Esophagus muscularis mucosa (tissue), 4 donors: Measurements from ENCODE around the gene TKTL1. TPM values are rescaled to one million over a fixed set of nuclear protein-coding genes. Genes with fewer than 3 reads are reported as not detected.

Experiments used
- DNase-seq: peaks from one replicate; pipeline ENCODE4 v3.0.0-alpha.2; 2017; ENCODE audit errors: extremely low spot score
- H3K27ac ChIP-seq, 4 donors: fragments of 200-600 bp; sonication (generic); replicated peaks in 1 of 4; 1 replicate in 3 of 4; 2 replicates in 1 of 4; pipeline ENCODE4 v1.5.1; 2016 to 2019; ENCODE audit warnings: mild to moderate bottlenecking in 1 of 4
- H3K27me3 ChIP-seq, 4 donors: fragments of 200-600 bp; sonication (generic); one replicate each; pipeline versions ENCODE4 v1.5.1 to v1.6.0; 2016 to 2019
- H3K36me3 ChIP-seq, 4 donors: fragments of 200-600 bp; sonication (generic); one replicate each; pipeline ENCODE4 v1.5.1; 2016 to 2019
- H3K4me1 ChIP-seq, 4 donors: fragments of 200-600 bp; sonication (generic); one replicate each; pipeline ENCODE4 v1.5.1; 2016 to 2019
- H3K4me3 ChIP-seq, 4 donors: fragments of 200-600 bp; sonication (generic); 1 replicate in 2 of 4; 2 replicates in 2 of 4; pipeline ENCODE4 v1.5.1; 2016 to 2019; ENCODE audit warnings: mild to moderate bottlenecking in 4 of 4, moderate library complexity in 1 of 4
- H3K9me3 ChIP-seq, 4 donors: fragments of 200-600 bp; sonication (generic); 1 replicate in 3 of 4; 2 replicates in 1 of 4; pipeline ENCODE4 v1.5.1; 2016 to 2019
- EP300 ChIP-seq: sonication (generic); formaldehyde crosslinking; IDR thresholded peaks from one replicate; pipeline ENCODE4 v1.6.1; 2017; ENCODE audit warnings: antibody characterized with exemption
- POLR2A ChIP-seq: fragments of 450-650 bp; IDR thresholded peaks from one replicate; pipeline ENCODE4 v1.6.1; 2017; ENCODE audit warnings: antibody characterized with exemption, moderate library complexity, mild to moderate bottlenecking, low read depth
- POLR2AphosphoS5 ChIP-seq, 2 donors: sonication (generic); formaldehyde crosslinking; IDR thresholded peaks; one replicate each; pipeline ENCODE4 v1.6.1; 2017; ENCODE audit warnings: antibody characterized with exemption in 2 of 2
- WGBS: methylation state at CpG from one replicate; pipeline ENCODE4 v1.1.5; 2018; 5-methylcytosine and 5-hydroxymethylcytosine counted together
- intact Hi-C: fragments of 100-400 bp; cut with DNase I; formaldehyde crosslinking; loops from one replicate; pipeline ENCODE4 v1.15.1; 2023
- total RNA-seq, 4 donors: library from RNA; depleted of rRNA; stranded (reverse); fragments of >200 nt; gene quantifications; one replicate each; pipeline versions ENCODE4 v1.1.0 to v1.2.1, GENCODE V29; 2016
- TF ChIP-seq, protein P1 (sequence below), 3 experiments: fragments of 200-600 bp in 2 of 3; fragments of 450-650 bp in 1 of 3; sonication (generic) in 2 of 3; IDR thresholded peaks; one replicate each; pipeline ENCODE4 v1.5.1; 2017 to 2019; ENCODE audit warnings: antibody characterized with exemption in 3 of 3, mild to moderate bottlenecking in 2 of 3, moderate library complexity in 1 of 3

The TKTL1 gene
- total RNA-seq, 4 donors from 2014 or later, result not detected

DNA sequence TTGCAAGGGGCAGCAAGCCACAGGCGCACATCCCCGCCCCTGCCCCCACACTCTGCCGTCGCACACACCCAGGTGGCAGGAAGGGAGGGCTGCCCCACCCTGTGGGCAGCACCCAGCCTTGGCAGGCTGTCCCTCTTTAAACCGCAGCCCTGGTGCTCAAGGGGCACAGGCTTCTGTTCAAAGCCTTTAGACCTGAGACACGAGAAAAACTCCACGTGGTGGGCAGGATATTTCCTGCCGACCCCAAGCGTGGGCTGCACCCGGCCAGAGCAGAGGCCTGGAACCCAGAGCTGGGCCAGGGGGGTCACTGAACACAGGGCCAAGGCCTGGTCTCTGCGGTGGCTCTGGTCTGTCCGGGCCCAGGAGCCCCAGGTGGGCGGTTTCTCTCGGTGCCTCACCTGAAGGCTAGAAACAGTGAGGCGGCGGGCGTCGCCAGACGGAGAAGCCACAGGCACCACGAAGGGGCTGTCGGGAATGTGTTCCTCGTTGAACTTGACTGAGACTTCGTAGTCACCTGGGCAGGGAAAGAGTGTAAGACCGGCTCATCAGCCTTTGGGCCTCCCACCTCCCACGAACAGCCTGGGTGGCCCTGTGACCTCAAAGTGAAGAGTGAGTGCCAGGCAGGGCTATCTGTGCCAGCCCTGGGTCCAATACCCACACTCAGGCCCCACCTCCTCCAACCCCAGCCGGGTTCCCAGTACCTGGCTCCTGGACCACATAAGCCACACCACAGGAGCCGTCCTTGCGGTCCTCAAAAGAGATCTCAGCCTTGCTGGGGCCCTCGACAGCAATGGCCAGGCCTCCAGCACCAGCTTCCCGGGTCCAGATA, 55.8 kb downstream of the TKTL1 start:
- Histone ChIP-seq H3K36me3 (peaks cover 55 to 83% (median 81%) of the 10 kb centered on the region in 4 donors), H3K9me3 (no peaks in the 10 kb centered on the region), H3K4me1 (peaks cover 3 to 35% (median 10%) of the 10 kb centered on the region in 4 donors), H3K27me3 (no peaks in the 10 kb centered on the region), H3K27ac (peak overlapping the region; percentile 71 to 97 (median 96)), H3K4me3 (no peak overlapping the region)
- WGBS, result 70% methylated on average over 20 of the region's 30 CpGs
- TF ChIP-seq POLR2A (no peak), POLR2AphosphoS5 (IDR thresholded peaks at IDR 0.05) (peak; percentile 25 to 36)
- intact Hi-C loops, result no loop called here
- no peak for DNase-seq

DNA sequence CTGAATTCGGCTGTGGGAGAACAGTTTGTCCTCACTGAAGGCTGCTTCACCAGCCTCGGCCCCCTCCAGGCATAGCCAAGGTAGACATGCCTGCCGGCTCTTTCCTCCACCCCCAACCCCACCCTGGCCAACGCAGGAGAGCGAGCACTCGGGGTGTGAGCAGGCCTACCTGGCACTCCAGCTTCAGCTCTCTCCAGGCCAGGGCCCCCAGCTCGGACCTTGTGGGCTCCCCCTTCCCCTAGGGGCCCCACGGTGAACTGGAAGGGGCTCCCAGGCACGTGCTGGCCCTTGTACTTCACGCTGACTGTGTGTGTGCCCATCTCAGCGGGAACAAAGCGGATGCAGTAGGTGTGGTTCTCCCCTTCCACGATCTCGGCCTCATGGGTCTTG, 56.4 kb downstream of the TKTL1 start:
- TF ChIP-seq POLR2AphosphoS5 (IDR thresholded peaks at IDR 0.05), result peak; percentile 2 to 57
- no peak for TF ChIP-seq POLR2A
- TF ChIP-seq, protein P1, sequence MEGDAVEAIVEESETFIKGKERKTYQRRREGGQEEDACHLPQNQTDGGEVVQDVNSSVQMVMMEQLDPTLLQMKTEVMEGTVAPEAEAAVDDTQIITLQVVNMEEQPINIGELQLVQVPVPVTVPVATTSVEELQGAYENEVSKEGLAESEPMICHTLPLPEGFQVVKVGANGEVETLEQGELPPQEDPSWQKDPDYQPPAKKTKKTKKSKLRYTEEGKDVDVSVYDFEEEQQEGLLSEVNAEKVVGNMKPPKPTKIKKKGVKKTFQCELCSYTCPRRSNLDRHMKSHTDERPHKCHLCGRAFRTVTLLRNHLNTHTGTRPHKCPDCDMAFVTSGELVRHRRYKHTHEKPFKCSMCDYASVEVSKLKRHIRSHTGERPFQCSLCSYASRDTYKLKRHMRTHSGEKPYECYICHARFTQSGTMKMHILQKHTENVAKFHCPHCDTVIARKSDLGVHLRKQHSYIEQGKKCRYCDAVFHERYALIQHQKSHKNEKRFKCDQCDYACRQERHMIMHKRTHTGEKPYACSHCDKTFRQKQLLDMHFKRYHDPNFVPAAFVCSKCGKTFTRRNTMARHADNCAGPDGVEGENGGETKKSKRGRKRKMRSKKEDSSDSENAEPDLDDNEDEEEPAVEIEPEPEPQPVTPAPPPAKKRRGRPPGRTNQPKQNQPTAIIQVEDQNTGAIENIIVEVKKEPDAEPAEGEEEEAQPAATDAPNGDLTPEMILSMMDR (IDR thresholded peaks at IDR 0.05), result no peak
- no peak for TF ChIP-seq EP300
- H3K27ac ChIP-seq, result peak overlapping the region; percentile 71 to 97 (median 96)
- peaks cover 60 to 89% (median 87%) of the 10 kb centered on the region in 4 donors for H3K36me3 ChIP-seq
- intact Hi-C loops, result no loop called here
- no peak overlapping the region for H3K4me3 ChIP-seq
- 70% methylated on average over 9 of the region's 14 CpGs for WGBS
- peaks cover 3 to 41% (median 15%) of the 10 kb centered on the region in 4 donors for H3K4me1 ChIP-seq
- DNase-seq, result no peak
- H3K9me3 ChIP-seq, result no peaks in the 10 kb centered on the region
- no peaks in the 10 kb centered on the region for H3K27me3 ChIP-seq

GRCh38 chrX:154352466-154352865, 56.9 kb downstream of the TKTL1 start:
- intact Hi-C loops, result no loop called here
- TF ChIP-seq POLR2AphosphoS5 (IDR thresholded peaks at IDR 0.05) (peak in 1 of 2 donors; percentile 28), POLR2A (no peak)
- TF ChIP-seq, protein P1 (IDR thresholded peaks at IDR 0.05), result no peak
- H3K36me3 ChIP-seq, result peaks cover 65 to 94% (median 92%) of the 10 kb centered on the region in 4 donors

DNA sequence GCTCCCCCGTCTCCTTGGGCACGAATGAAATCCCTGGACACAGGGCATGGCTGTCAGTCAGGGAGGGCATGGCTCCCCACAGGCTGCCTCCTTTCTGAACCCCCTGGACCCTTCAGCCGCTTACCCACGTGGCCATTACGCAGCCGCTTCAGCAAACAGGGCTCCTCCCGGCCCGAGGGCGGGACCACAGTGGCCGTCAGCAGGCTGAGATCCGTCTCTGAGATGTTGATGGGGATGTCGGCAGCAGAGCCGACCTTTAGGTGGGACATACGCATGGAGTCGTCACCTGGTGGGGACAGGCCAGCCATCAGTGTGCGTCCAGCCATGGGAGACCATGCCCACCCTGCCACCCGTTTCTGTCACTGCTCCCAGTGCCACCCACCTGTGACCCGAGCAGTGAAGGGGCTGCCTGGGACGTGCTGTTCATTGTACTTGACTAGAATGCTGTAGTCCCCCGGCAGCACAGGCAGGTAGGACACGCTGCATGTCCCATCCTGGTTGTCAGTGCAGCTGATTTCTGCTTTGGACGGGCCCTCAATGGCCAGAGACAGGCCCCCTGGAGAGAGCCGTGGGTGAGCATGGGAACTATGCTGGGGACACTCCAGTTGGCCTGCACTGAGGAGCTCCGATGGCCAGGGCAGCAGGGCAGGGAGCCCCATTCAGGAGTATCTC, 57.7 kb downstream of the TKTL1 start:
- intact Hi-C loops, result no loop called here
- Histone ChIP-seq H3K36me3 (peaks cover 72 to 100% (median 99%) of the 10 kb centered on the region in 4 donors), H3K4me1 (peaks cover 3 to 51% (median 24%) of the 10 kb centered on the region in 4 donors), H3K27ac (peak overlapping the region; percentile 71 to 97 (median 96)), H3K27me3 (no peaks in the 10 kb centered on the region), H3K9me3 (no peaks in the 10 kb centered on the region), H3K4me3 (no peak overlapping the region)
- no peak for DNase-seq
- TF ChIP-seq, protein P1 (IDR thresholded peaks at IDR 0.05), result no peak
- peak; percentile 13 to 69 for TF ChIP-seq POLR2AphosphoS5 (IDR thresholded peaks at IDR 0.05)
- WGBS, result no CpG with 5 or more reads among the region's 24 CpGs

More at GRCh38 chrX:154352466-154352865, 56.9 kb downstream of the TKTL1 start:
- Histone ChIP-seq H3K4me1 (peaks cover 3 to 46% (median 16%) of the 10 kb centered on the region in 4 donors), H3K27ac (peak overlapping the region; percentile 71 to 97 (median 96)), H3K27me3 (no peaks in the 10 kb centered on the region), H3K4me3 (no peak overlapping the region), H3K9me3 (no peaks in the 10 kb centered on the region)
- 91% methylated on average over 10 of the region's 13 CpGs for WGBS
- DNase-seq, result no peak

DNA sequence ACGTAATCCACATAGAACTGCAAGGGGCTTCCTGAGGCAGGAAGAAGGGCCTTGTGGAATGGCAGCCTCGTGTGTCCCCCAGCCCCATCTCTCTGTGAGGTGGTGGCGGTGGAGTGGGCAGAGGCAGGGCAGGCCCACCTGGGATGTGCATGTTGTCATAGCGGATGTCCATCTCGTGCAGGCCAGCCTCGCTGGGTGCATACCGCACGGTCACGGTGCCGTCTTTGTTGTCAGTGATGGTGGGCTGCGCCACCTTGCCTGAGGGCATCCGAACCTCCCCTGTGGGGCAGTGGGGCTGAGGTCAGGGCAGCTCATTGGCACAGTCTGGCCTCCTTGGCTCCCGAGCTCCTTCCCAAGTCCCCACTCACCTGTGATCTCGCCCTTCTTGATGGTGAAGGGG, 58.4 kb downstream of the TKTL1 start:
- Histone ChIP-seq H3K36me3 (peaks cover 72 to 100% (median 100%) of the 10 kb centered on the region in 4 donors), H3K27me3 (no peaks in the 10 kb centered on the region), H3K4me3 (no peak overlapping the region), H3K27ac (peak overlapping the region; percentile 71 to 97 (median 96)), H3K9me3 (no peaks in the 10 kb centered on the region), H3K4me1 (peaks cover 3 to 51% (median 31%) of the 10 kb centered on the region in 4 donors)
- 75% methylated on average over 14 of the region's 14 CpGs for WGBS
- TF ChIP-seq, protein P1 (IDR thresholded peaks at IDR 0.05), result no peak
- no peak for TF ChIP-seq POLR2A
- peak; percentile 19 to 80 for TF ChIP-seq POLR2AphosphoS5 (IDR thresholded peaks at IDR 0.05)
- TF ChIP-seq EP300, result no peak
- DNase-seq, result no peak
- intact Hi-C loops, result no loop called here
